ENCODE data around the gene EHMT1. TPM values are rescaled to one million over a fixed set of nuclear protein-coding genes. Genes with fewer than 3 reads are reported as not detected.

The EHMT1 gene
- total and polyA plus RNA-seq, 9 of the 15 experiments (the other 6 are each of a cell fraction or from before 2014, with no cell fraction given): 2.2 to 76.0 (median 36.4) TPM

DNA sequence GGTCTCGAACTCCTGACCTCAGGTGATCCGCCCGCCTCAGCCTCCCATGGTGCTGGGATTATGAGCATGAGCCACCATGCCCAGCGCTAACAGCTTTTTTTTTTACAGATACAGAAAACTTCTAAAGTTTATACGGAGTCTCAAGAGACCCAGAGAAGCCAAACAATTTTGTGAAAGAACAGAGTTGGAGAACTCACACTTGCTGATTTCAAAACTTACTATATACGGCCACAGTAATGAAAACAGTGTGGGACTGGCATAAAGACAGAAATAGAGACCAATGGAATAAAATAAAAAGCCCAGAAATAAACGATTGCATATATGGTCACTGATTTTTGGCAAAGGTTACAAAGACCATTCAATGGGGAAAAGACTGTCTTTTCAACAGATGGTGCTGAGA, 173.1 kb downstream of the EHMT1 start:
- Histone ChIP-seq H3K4me2 (ENCODE audit: insufficient read depth, low read length) (no peak overlapping the region), H3K79me2 (ENCODE audit: control insufficient read depth, insufficient read depth, low read length) (no peaks in the 10 kb centered on the region), H3K4me3 (no peak overlapping the region), H3K9ac (ENCODE audit: insufficient read depth in 1 of 2, low read depth in 2 of 2, low read length in 2 of 2) (no peak overlapping the region), H4K20me1 (replicated peaks; ENCODE audit: control insufficient read depth, insufficient read depth, low read length) (no peaks in the 10 kb centered on the region), H3K36me3 (ENCODE audit: control insufficient read depth, insufficient read depth, low read length) (peaks cover 65% of the 10 kb centered on the region; the same call in 2 of the 3 replicates), H3K9me3 (replicated peaks; ENCODE audit: control insufficient read depth, insufficient read depth, low read depth, low read length) (no peaks in the 10 kb centered on the region), H3K27ac (ENCODE audit: extremely low read depth, low read depth, low read length) (no peak overlapping the region), H3K27me3 (ENCODE audit: control insufficient read depth in 2 of 2, insufficient read depth in 2 of 2, low read length in 2 of 2) (no peaks in the 10 kb centered on the region), H2AFZ (ENCODE audit: low read depth, low read length) (no peak overlapping the region), H3K9me1 (ENCODE audit: control insufficient read depth, insufficient read depth, low read length) (no peaks in the 10 kb centered on the region), H3K4me1 (replicated peaks in 1 of 2; ENCODE audit: control insufficient read depth in 2 of 2, insufficient read depth in 2 of 2, low read length in 2 of 2) (no peaks in the 10 kb centered on the region)
- in situ Hi-C loops (cut with MboI) (no loop called here), intact Hi-C loops (cut with micrococcal nuclease) (no loop called here)
- ChIA-PET POLR2A (no interaction called here), CTCF (ENCODE audit: low intra/inter-chr PET ratio) (no interaction called here)
- WGBS (ENCODE audit: insufficient coverage, low coverage, missing lambda C conversion rate): 94% methylated on average over 7 of the region's 7 CpGs
- no peak for FAIRE-seq
- ATAC-seq: no peak
- BruUV-seq (replicated peaks): no TSS peak
- TF ChIP-seq, protein P1, sequence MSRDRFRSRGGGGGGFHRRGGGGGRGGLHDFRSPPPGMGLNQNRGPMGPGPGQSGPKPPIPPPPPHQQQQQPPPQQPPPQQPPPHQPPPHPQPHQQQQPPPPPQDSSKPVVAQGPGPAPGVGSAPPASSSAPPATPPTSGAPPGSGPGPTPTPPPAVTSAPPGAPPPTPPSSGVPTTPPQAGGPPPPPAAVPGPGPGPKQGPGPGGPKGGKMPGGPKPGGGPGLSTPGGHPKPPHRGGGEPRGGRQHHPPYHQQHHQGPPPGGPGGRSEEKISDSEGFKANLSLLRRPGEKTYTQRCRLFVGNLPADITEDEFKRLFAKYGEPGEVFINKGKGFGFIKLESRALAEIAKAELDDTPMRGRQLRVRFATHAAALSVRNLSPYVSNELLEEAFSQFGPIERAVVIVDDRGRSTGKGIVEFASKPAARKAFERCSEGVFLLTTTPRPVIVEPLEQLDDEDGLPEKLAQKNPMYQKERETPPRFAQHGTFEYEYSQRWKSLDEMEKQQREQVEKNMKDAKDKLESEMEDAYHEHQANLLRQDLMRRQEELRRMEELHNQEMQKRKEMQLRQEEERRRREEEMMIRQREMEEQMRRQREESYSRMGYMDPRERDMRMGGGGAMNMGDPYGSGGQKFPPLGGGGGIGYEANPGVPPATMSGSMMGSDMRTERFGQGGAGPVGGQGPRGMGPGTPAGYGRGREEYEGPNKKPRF (IDR thresholded peaks at IDR 0.05; ENCODE audit: low read depth, low read length): no peak
- TF ChIP-seq, protein P2, sequence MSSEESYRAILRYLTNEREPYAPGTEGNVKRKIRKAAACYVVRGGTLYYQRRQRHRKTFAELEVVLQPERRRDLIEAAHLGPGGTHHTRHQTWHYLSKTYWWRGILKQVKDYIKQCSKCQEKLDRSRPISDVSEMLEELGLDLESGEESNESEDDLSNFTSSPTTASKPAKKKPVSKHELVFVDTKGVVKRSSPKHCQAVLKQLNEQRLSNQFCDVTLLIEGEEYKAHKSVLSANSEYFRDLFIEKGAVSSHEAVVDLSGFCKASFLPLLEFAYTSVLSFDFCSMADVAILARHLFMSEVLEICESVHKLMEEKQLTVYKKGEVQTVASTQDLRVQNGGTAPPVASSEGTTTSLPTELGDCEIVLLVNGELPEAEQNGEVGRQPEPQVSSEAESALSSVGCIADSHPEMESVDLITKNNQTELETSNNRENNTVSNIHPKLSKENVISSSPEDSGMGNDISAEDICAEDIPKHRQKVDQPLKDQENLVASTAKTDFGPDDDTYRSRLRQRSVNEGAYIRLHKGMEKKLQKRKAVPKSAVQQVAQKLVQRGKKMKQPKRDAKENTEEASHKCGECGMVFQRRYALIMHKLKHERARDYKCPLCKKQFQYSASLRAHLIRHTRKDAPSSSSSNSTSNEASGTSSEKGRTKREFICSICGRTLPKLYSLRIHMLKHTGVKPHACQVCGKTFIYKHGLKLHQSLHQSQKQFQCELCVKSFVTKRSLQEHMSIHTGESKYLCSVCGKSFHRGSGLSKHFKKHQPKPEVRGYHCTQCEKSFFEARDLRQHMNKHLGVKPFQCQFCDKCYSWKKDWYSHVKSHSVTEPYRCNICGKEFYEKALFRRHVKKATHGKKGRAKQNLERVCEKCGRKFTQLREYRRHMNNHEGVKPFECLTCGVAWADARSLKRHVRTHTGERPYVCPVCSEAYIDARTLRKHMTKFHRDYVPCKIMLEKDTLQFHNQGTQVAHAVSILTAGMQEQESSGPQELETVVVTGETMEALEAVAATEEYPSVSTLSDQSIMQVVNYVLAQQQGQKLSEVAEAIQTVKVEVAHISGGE (CRISPR knock-in tag; IDR thresholded peaks at IDR 0.05): no peak
- no peak for TF ChIP-seq BCL6 (CRISPR knock-in tag; IDR thresholded peaks at IDR 0.05)
- TF ChIP-seq NCOA2 (IDR thresholded peaks at IDR 0.05; ENCODE audit: partially characterized antibody in 2 of 2): no peak
- no peak for TF ChIP-seq ZNF707 (CRISPR knock-in tag; conservative IDR thresholded peaks at IDR 0.05)
- TF ChIP-seq KDM5B (IDR thresholded peaks at IDR 0.05; ENCODE audit: insufficient replicate concordance, low read depth, low read length): no peak
- no peak for TF ChIP-seq HDAC2 (IDR thresholded peaks at IDR 0.05)
- TF ChIP-seq PML (IDR thresholded peaks at IDR 0.05; ENCODE audit: low read length): no peak
- TF ChIP-seq, protein P3, sequence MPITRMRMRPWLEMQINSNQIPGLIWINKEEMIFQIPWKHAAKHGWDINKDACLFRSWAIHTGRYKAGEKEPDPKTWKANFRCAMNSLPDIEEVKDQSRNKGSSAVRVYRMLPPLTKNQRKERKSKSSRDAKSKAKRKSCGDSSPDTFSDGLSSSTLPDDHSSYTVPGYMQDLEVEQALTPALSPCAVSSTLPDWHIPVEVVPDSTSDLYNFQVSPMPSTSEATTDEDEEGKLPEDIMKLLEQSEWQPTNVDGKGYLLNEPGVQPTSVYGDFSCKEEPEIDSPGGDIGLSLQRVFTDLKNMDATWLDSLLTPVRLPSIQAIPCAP (CRISPR knock-in tag; IDR thresholded peaks at IDR 0.05; ENCODE audit: borderline replicate concordance): no peak
- TF ChIP-seq PTBP1 (IDR thresholded peaks at IDR 0.05; ENCODE audit: low read depth, low read length): no peak
- TF ChIP-seq, protein P4, sequence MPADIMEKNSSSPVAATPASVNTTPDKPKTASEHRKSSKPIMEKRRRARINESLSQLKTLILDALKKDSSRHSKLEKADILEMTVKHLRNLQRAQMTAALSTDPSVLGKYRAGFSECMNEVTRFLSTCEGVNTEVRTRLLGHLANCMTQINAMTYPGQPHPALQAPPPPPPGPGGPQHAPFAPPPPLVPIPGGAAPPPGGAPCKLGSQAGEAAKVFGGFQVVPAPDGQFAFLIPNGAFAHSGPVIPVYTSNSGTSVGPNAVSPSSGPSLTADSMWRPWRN (IDR thresholded peaks at IDR 0.05; ENCODE audit: low read depth): no peak
- no peak for TF ChIP-seq ZNF644 (tag; IDR thresholded peaks at IDR 0.05; ENCODE audit: low read depth)
- no peak for DNase-seq (ENCODE audit: extremely low read depth in 1 of 4, low spot score in 3 of 4)
